Endodermal cell (in vitro differentiated cells): ENCODE results near the gene RYR2. TPM values are rescaled to one million over a fixed set of nuclear protein-coding genes. Genes with fewer than 3 reads are reported as not detected.

Experiments used
- DNase-seq: peaks from one replicate; pipeline ENCODE4 v3.0.0-alpha.2; 2017
- H3K27ac ChIP-seq: 2 replicates; pipeline ENCODE4 v1.5.1; 2013; ENCODE audit warnings: mild to moderate bottlenecking, low read depth, low read length, moderate library complexity
- H3K27me3 ChIP-seq: 2 replicates; pipeline ENCODE4 v1.6.1; 2013; ENCODE audit warnings: mild to moderate bottlenecking, low read length, moderate library complexity; ENCODE audit not compliant: insufficient read depth, control insufficient read depth, poor library complexity, severe bottlenecking
- H3K36me3 ChIP-seq: 2 replicates; pipeline ENCODE4 v1.7.0; 2013; ENCODE audit warnings: mild to moderate bottlenecking, low read length, moderate library complexity; ENCODE audit not compliant: control insufficient read depth, insufficient read depth
- H3K4me1 ChIP-seq: one replicate; pipeline ENCODE4 v1.7.0; 2013; ENCODE audit warnings: low read length; ENCODE audit not compliant: control insufficient read depth, insufficient read depth
- H3K4me3 ChIP-seq: 2 replicates; pipeline ENCODE4 v1.5.1; 2013; ENCODE audit warnings: mild to moderate bottlenecking, low read length, moderate library complexity
- H3K9ac ChIP-seq: 2 replicates; pipeline ENCODE4 v1.6.1; 2013; ENCODE audit warnings: mild to moderate bottlenecking, low read length, moderate library complexity; ENCODE audit not compliant: poor library complexity, severe bottlenecking; ENCODE audit errors: extremely low read depth
- H3K9me3 ChIP-seq: 2 replicates; pipeline ENCODE4 v1.6.1; 2013; ENCODE audit warnings: mild to moderate bottlenecking, low read length, moderate library complexity; ENCODE audit not compliant: control insufficient read depth
- H3K27ac Mint-ChIP-seq: 2 replicates; pipeline ENCODE4 v1.8.0; 2020; ENCODE audit warnings: mixed read lengths
- H3K27me3 Mint-ChIP-seq: 2 replicates; pipeline ENCODE4 v1.8.0; 2021; ENCODE audit warnings: mild to moderate bottlenecking, mixed read lengths; ENCODE audit not compliant: insufficient read depth
- H3K36me3 Mint-ChIP-seq: 2 replicates; pipeline ENCODE4 v1.8.0; 2020; ENCODE audit warnings: low read depth, mixed read lengths
- H3K4me1 Mint-ChIP-seq: 2 replicates; pipeline ENCODE4 v1.8.0; 2020; ENCODE audit warnings: mixed read lengths
- H3K4me3 Mint-ChIP-seq: 2 replicates; pipeline ENCODE4 v1.8.0; 2020; ENCODE audit warnings: mild to moderate bottlenecking, moderate library complexity, mixed read lengths
- H3K9me3 Mint-ChIP-seq: 2 replicates; pipeline ENCODE4 v1.8.0; 2020; ENCODE audit warnings: mild to moderate bottlenecking, mixed read lengths
- WGBS, 2 experiments: methylation state at CpG; one replicate each; pipeline versions ENCODE4 v1.1.5 to v1.1.7; 2013; ENCODE audit warnings: missing lambda C conversion rate in 2 of 2, mixed read lengths in 1 of 2; ENCODE audit not compliant: insufficient coverage in 1 of 2, insufficient read length in 1 of 2; 5-methylcytosine and 5-hydroxymethylcytosine counted together
- total RNA-seq, 2 donors: library from RNA; stranded (reverse); fragmentation: NEBNext Ultra II Directional in 1 of 2; extraction: Animal tissue kit (Norgen Biotek cat#: 25700) in 1 of 2; gene quantifications; 2 replicates in 1 of 2; 3 replicates in 1 of 2; pipeline ENCODE4 v1.2.1, GENCODE V29; 2021
- TF ChIP-seq, protein P1 (sequence below): fragments of 200-600 bp; sonication (generic); conservative IDR thresholded peaks from 2 replicates; pipeline ENCODE4 v1.5.0; 2021; ENCODE audit warnings: antibody characterized with exemption, mild to moderate bottlenecking

Gene RYR2
- total RNA-seq, 2 donors from 2014 or later, result 0.95 to 2.4 TPM

- Mint-ChIP-seq H3K27me3 (peaks cover 53% of the 10 kb centered on the region), H3K9me3 (no peaks in the 10 kb centered on the region), H3K4me3 (peak overlapping the region; percentile 62), H3K4me1 (peaks cover 15% of the 10 kb centered on the region), H3K36me3 (no peaks in the 10 kb centered on the region), H3K27ac (no peak overlapping the region)
- H3K4me3 ChIP-seq, result peak overlapping the region; percentile 81
- no peak overlapping the region for H3K27ac ChIP-seq
- no peak overlapping the region for H3K9ac ChIP-seq
- H3K9me3 ChIP-seq, result no peaks in the 10 kb centered on the region
- 1% methylated on average over 30 to 53 of the region's 55 CpGs for WGBS, 2 experiments
- TF ChIP-seq, protein P1, sequence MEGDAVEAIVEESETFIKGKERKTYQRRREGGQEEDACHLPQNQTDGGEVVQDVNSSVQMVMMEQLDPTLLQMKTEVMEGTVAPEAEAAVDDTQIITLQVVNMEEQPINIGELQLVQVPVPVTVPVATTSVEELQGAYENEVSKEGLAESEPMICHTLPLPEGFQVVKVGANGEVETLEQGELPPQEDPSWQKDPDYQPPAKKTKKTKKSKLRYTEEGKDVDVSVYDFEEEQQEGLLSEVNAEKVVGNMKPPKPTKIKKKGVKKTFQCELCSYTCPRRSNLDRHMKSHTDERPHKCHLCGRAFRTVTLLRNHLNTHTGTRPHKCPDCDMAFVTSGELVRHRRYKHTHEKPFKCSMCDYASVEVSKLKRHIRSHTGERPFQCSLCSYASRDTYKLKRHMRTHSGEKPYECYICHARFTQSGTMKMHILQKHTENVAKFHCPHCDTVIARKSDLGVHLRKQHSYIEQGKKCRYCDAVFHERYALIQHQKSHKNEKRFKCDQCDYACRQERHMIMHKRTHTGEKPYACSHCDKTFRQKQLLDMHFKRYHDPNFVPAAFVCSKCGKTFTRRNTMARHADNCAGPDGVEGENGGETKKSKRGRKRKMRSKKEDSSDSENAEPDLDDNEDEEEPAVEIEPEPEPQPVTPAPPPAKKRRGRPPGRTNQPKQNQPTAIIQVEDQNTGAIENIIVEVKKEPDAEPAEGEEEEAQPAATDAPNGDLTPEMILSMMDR, result no peak
- peaks cover 13% of the 10 kb centered on the region for H3K4me1 ChIP-seq
- peaks cover 45% of the 10 kb centered on the region for H3K27me3 ChIP-seq
- DNase-seq, result peak; percentile 73
- no peaks in the 10 kb centered on the region for H3K36me3 ChIP-seq
Measured at GRCh38 chr1:237042892-237043576, 1.1 kb downstream of the RYR2 start.

DNA sequence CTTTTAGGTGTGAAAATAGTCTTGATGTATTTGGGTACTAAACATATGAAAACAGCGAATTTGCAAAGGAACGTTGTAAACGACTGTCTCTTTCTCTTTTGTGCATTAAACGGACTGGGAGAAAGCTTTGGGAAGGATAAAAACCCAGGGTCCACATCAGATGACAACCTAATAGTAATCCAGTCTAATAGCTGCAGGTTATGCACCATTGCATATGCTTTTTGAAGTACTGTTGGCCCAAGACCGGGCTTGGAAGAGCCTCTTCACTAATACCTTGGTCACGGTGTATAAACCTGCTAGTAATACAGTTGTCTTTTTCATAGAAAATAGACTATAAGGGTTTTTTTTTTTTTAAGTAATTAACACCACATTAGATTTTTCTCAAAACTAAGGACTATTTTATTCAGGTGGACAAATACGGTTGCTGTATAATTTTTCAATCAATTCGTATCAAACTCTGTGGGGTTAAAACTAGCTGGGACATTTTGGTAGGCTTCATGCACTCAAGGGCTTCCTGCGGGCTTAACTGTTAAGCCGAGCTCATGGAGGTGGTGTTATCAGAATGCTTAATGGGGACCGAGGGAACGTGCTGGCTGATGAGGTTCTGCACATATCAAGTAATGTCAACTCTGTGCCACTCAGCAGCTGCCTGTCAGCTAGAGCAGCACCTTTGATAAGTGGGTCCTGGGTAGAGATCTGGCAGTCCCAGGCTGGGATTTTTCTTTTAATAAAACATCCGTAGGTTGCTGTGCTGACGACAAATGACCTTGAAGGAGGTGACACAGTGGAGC lies 2.1 kb downstream of the RYR2 start:
- Mint-ChIP-seq H3K4me3 (peak overlapping the region; percentile 62), H3K27me3 (peaks cover 51% of the 10 kb centered on the region), H3K9me3 (no peaks in the 10 kb centered on the region), H3K27ac (no peak overlapping the region), H3K36me3 (no peaks in the 10 kb centered on the region), H3K4me1 (peaks cover 15% of the 10 kb centered on the region)
- Histone ChIP-seq H3K27me3 (peaks cover 53% of the 10 kb centered on the region), H3K36me3 (no peaks in the 10 kb centered on the region), H3K27ac (no peak overlapping the region), H3K4me1 (peaks cover 13% of the 10 kb centered on the region), H3K4me3 (peak overlapping the region; percentile 81), H3K9ac (no peak overlapping the region), H3K9me3 (no peaks in the 10 kb centered on the region)
- TF ChIP-seq, protein P1, result no peak
- DNase-seq, result peak; percentile 65
- 13 to 15% methylated on average over 10 to 14 of the region's 14 CpGs for WGBS, 2 experiments

DNA sequence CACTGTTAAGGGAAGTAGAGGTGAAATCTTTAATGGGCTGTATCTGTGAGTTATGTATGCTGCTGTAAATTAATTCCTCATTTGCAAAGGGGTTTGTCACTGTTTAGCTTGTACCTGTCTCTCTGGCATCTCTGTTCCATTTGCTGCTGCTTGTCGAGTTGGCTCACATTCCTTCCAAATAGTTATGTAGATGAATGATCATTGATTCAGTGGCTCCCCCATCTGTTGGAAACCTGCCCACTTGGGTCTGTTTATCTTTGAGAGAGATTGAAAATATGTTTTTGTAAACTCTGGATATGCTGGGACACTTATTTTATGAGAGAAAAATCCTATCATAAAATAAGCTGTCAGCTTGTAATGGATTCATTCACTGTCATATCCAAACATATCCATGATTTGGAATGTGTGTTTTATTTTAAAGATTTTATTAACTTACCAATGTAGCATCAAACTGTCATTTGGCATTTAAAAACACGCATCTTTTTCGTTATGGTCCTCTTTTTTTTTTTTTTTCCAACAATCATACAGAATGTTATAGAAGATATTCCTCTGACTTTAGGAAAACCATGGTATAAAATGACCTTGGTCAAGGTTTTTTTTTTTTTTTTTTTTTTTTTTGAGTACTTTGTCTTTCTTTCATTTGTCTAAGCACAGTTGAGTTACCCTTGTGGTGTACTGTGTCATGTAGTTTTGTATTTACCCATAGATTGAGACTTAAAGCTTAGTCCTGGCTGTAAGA lies 3.5 kb downstream of the RYR2 start:
- Histone ChIP-seq H3K36me3 (no peaks in the 10 kb centered on the region), H3K4me1 (peaks cover 13% of the 10 kb centered on the region), H3K9ac (no peak overlapping the region), H3K4me3 (no peak overlapping the region), H3K27me3 (peaks cover 51% of the 10 kb centered on the region), H3K27ac (no peak overlapping the region), H3K9me3 (no peaks in the 10 kb centered on the region)
- 0 to 62% methylated on average over 1 to 3 of the region's 3 CpGs for WGBS, 2 experiments
- DNase-seq, result peak; percentile 54
- H3K4me3 Mint-ChIP-seq, result no peak overlapping the region
- TF ChIP-seq, protein P1, result peak; percentile 50
- H3K27me3 Mint-ChIP-seq, result peaks cover 49% of the 10 kb centered on the region
- no peak overlapping the region for H3K27ac Mint-ChIP-seq
- H3K36me3 Mint-ChIP-seq, result no peaks in the 10 kb centered on the region
- H3K9me3 Mint-ChIP-seq, result no peaks in the 10 kb centered on the region
- H3K4me1 Mint-ChIP-seq, result peaks cover 20% of the 10 kb centered on the region
